OCI-LY1 (cell line): ENCODE results near the gene ATXN1.

Experiments
- H2AFZ ChIP-seq: fragments of 200-600 bp; sonication (generic), shearing (Covaris generic); 2 replicates; pipeline ENCODE4 v1.6.0; 2014; ENCODE audit warnings: antibody characterized with exemption, mild to moderate bottlenecking, low read length
- H3F3A ChIP-seq: fragments of 200-600 bp; sonication (generic), shearing (Covaris generic); 2 replicates; pipeline ENCODE4 v1.6.0; 2014; ENCODE audit warnings: mild to moderate bottlenecking, antibody characterized with exemption, low read length, moderate library complexity; ENCODE audit not compliant: insufficient read depth
- H3K27ac ChIP-seq: fragments of 200-600 bp; sonication (generic); 2 replicates; pipeline ENCODE4 v1.5.1; 2014; ENCODE audit warnings: low read length, mixed run types, mild to moderate bottlenecking, low read depth; ENCODE audit not compliant: poor library complexity, severe bottlenecking
- H3K27me3 ChIP-seq: fragments of 200-600 bp; sonication (generic); 2 replicates; pipeline ENCODE4 v1.6.0; 2014; ENCODE audit warnings: antibody characterized with exemption, mild to moderate bottlenecking, low read length, moderate library complexity; ENCODE audit not compliant: insufficient read depth
- H3K36me3 ChIP-seq: fragments of 200-600 bp; sonication (generic); 2 replicates; pipeline ENCODE4 v1.6.1; 2014; ENCODE audit warnings: mild to moderate bottlenecking, antibody characterized with exemption, low read length, moderate library complexity, mixed read lengths; ENCODE audit not compliant: insufficient read depth
- H3K4me1 ChIP-seq: fragments of 200-600 bp; sonication (generic); 2 replicates; pipeline ENCODE4 v1.5.1; 2014; ENCODE audit warnings: mild to moderate bottlenecking, low read length, moderate library complexity; ENCODE audit not compliant: insufficient read depth, severe bottlenecking
- H3K4me2 ChIP-seq: fragments of 200-600 bp; sonication (generic), shearing (Covaris generic); 2 replicates; pipeline ENCODE4 v1.6.1; 2014; ENCODE audit warnings: low read length
- H3K4me3 ChIP-seq: fragments of 200-600 bp; sonication (generic); 2 replicates; pipeline ENCODE4 v1.5.1; 2014; ENCODE audit warnings: low read length, low read depth, mild to moderate bottlenecking, mixed read lengths; ENCODE audit not compliant: poor library complexity, severe bottlenecking
- H3K79me2 ChIP-seq: fragments of 200-600 bp; shearing (Covaris generic); 2 replicates; pipeline ENCODE4 v1.6.1; 2016; ENCODE audit warnings: mixed run types, low read length, mixed read lengths; ENCODE audit not compliant: insufficient read depth
- H3K9ac ChIP-seq: fragments of 200-600 bp; sonication (generic), shearing (Covaris generic); 2 replicates; pipeline ENCODE4 v1.6.1; 2014; ENCODE audit warnings: mild to moderate bottlenecking, low read length, mixed read lengths
- H3K9me2 ChIP-seq: fragments of 200-600 bp; sonication (generic), shearing (Covaris generic); 2 replicates; pipeline ENCODE4 v1.6.1; 2014; ENCODE audit warnings: low read depth, mild to moderate bottlenecking, low read length, mixed read lengths
- H3K9me3 ChIP-seq: fragments of 200-600 bp; shearing (Covaris generic); 2 replicates; pipeline ENCODE4 v1.6.1; 2014; ENCODE audit warnings: low read length, mixed read lengths
- H4K20me1 ChIP-seq: fragments of 200-600 bp; sonication (generic), shearing (Covaris generic); 2 replicates; pipeline ENCODE4 v1.6.0; 2016; ENCODE audit warnings: mild to moderate bottlenecking, low read length; ENCODE audit not compliant: insufficient read depth
- EZH2 ChIP-seq: fragments of 200-600 bp; sonication (generic), shearing (Covaris generic); IDR thresholded peaks from 2 replicates; pipeline ENCODE4 v1.8.0; 2017; ENCODE audit warnings: borderline replicate concordance, mixed run types, mild to moderate bottlenecking, antibody characterized with exemption, low read length, moderate library complexity, mixed read lengths
- TF ChIP-seq, protein P1 (sequence below): fragments of 200-600 bp; sonication (generic), shearing (Covaris generic); IDR thresholded peaks from 2 replicates; pipeline ENCODE4 v1.5.1; 2017; ENCODE audit warnings: mild to moderate bottlenecking, antibody characterized with exemption, low read length, moderate library complexity, mixed read lengths

ATXN1 gene

DNA sequence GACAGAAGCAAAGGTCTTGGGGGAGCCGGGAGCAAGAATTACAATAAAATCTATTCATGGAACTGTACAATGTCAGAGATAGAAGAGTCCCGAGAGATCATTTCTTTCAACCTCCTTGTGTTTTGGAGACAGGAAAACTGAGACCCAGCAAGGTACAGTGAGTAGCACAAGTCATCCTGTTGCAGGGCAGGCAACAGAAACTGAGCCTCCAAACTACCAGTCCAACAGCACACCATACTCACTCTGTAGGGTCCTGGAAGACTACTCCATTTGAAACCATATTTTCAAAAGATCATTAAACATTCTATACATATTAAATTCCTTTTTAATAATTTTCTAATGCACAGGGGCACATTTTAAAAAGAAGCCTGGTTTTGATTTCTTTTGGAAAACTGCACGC lies 14.4 kb downstream of the ATXN1 start:
- no peaks in the 10 kb centered on the region for H3K79me2 ChIP-seq

DNA sequence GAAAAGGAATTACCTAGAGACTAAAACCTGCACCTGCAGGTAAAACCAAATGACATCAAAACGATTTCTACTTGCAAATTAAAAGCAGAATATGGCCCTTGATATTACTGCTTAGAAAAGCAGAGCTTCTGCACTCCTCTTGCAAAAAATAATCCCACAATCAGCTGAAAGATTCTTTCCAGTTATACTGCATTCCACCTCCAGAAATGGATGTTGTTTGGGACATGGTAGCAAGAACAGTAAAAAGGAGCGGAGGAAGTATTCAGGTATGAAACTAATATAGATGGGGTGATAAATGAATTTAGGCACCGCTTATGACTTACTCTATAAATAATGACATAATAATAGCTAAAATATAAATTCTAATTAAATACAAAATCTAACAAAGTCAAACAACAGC lies 14.9 kb downstream of the ATXN1 start:
- Histone ChIP-seq H3K36me3 (no peaks in the 10 kb centered on the region), H2AFZ (no peak overlapping the region), H3K4me1 (no peaks in the 10 kb centered on the region), H3K9me3 (no peaks in the 10 kb centered on the region), H4K20me1 (no peaks in the 10 kb centered on the region), H3K79me2 (no peaks in the 10 kb centered on the region), H3K9me2 (no peaks in the 10 kb centered on the region), H3K9ac (no peak overlapping the region), H3K27ac (no peak overlapping the region), H3K27me3 (no peaks in the 10 kb centered on the region), H3K4me3 (no peak overlapping the region), H3F3A (no peaks in the 10 kb centered on the region), H3K4me2 (no peak overlapping the region)
- TF ChIP-seq, protein P1, sequence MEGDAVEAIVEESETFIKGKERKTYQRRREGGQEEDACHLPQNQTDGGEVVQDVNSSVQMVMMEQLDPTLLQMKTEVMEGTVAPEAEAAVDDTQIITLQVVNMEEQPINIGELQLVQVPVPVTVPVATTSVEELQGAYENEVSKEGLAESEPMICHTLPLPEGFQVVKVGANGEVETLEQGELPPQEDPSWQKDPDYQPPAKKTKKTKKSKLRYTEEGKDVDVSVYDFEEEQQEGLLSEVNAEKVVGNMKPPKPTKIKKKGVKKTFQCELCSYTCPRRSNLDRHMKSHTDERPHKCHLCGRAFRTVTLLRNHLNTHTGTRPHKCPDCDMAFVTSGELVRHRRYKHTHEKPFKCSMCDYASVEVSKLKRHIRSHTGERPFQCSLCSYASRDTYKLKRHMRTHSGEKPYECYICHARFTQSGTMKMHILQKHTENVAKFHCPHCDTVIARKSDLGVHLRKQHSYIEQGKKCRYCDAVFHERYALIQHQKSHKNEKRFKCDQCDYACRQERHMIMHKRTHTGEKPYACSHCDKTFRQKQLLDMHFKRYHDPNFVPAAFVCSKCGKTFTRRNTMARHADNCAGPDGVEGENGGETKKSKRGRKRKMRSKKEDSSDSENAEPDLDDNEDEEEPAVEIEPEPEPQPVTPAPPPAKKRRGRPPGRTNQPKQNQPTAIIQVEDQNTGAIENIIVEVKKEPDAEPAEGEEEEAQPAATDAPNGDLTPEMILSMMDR, result no peak
- no peak for TF ChIP-seq EZH2

More for the DNA sequence above, 14.4 kb downstream of the ATXN1 start:
- Histone ChIP-seq H2AFZ (no peak overlapping the region), H3K4me3 (no peak overlapping the region), H3K36me3 (no peaks in the 10 kb centered on the region), H3K4me1 (no peaks in the 10 kb centered on the region), H4K20me1 (no peaks in the 10 kb centered on the region), H3K27ac (no peak overlapping the region), H3K27me3 (no peaks in the 10 kb centered on the region), H3K9me3 (no peaks in the 10 kb centered on the region), H3K4me2 (no peak overlapping the region), H3F3A (no peaks in the 10 kb centered on the region), H3K9ac (no peak overlapping the region), H3K9me2 (no peaks in the 10 kb centered on the region)
- TF ChIP-seq, protein P1, result no peak
- no peak for TF ChIP-seq EZH2

DNA sequence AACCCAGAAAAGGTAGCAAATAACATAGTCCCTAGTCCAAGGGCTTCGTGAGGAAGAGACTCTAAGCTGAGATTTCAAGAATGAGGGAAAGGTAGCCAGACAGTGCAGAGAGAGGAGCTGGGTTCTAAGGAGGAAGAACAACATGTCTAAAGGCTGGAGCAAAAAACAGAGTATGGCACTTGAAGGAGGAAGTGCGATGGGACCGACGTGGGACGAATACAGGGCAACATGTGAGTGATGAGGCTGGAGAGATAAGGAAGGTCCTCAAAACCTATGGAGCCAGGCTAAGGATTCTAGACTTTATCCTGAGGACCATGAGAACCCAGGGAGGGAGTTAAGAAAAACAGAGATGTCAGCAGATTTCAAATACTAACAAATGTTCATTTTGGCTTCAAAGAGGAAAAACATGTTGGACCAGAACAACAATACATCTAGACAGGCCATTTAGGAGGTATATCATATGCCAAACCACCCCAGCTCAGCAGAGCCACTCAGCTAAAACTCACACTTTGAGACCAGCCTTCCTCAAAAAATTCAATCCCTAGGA lies 17.5 kb downstream of the ATXN1 start:
- Histone ChIP-seq H3K36me3 (no peaks in the 10 kb centered on the region), H3F3A (no peaks in the 10 kb centered on the region), H2AFZ (no peak overlapping the region), H3K4me3 (no peak overlapping the region), H3K9me3 (no peaks in the 10 kb centered on the region), H3K4me2 (no peak overlapping the region), H4K20me1 (no peaks in the 10 kb centered on the region), H3K27me3 (no peaks in the 10 kb centered on the region), H3K4me1 (no peaks in the 10 kb centered on the region), H3K9ac (no peak overlapping the region), H3K79me2 (no peaks in the 10 kb centered on the region), H3K27ac (no peak overlapping the region), H3K9me2 (no peaks in the 10 kb centered on the region)
- no peak for TF ChIP-seq EZH2
- TF ChIP-seq, protein P1, result no peak
